Endothelial cell of umbilical vein (primary cell): ENCODE measurements around the gene AMMECR1. TPM values are rescaled to one million over a fixed set of nuclear protein-coding genes. Genes with fewer than 3 reads are reported as not detected.

ENCODE experiments used
- BruUV-seq: library from RNA; stranded (reverse); fragments of 400-500 nt; replicated peaks from 2 replicates; lab custom pipeline; 2021; lab: Mats Ljungman, UMichigan
- CTCF ChIA-PET: fragments of 300-600, 350-600 bp; sonication (Branson Sonifier 250); formaldehyde crosslinking; loops from one replicate; lab custom pipeline; 2021; ENCODE audit warnings: antibody characterized with exemption, inconsistent platforms; lab: Charles Lee
- POLR2A ChIA-PET: fragments of 300-600, 350-600 bp; sonication (Branson Sonifier 250); formaldehyde crosslinking; loops from one replicate; lab custom pipeline; 2021; ENCODE audit warnings: antibody characterized with exemption, inconsistent platforms; lab: Charles Lee
- DNase-seq: peaks from one replicate; pipeline ENCODE4 v3.0.0-alpha.2; 2011; ENCODE audit warnings: low read depth, low spot score
- FAIRE-seq: peaks from 2 replicates; lab custom pipeline; 2011; peaks lifted over from hg19 to GRCh38; lab: Jason Lieb, UNC
- H2AFZ ChIP-seq: 2 replicates; pipeline ENCODE4 v1.6.0; 2012; ENCODE audit warnings: low read depth, low read length, control low read depth, inconsistent platforms
- H3K27ac ChIP-seq: 2 replicates; pipeline ENCODE4 v1.5.1; 2011; ENCODE audit warnings: low read depth, mild to moderate bottlenecking, control low read depth, low read length, moderate library complexity; ENCODE audit not compliant: insufficient read depth
- H3K27me3 ChIP-seq, 2 experiments: 2 replicates each; pipeline versions ENCODE4 v1.6.0 to v1.6.1; 2011; ENCODE audit warnings: low read length in 2 of 2, mixed read lengths in 1 of 2; ENCODE audit not compliant: control insufficient read depth in 2 of 2, insufficient read depth in 2 of 2
- H3K36me3 ChIP-seq, 2 experiments: 2 replicates in 1 of 2; 3 replicates in 1 of 2; pipeline ENCODE4 v1.5.1; 2011; ENCODE audit warnings: low read length in 2 of 2, mild to moderate bottlenecking in 1 of 2, moderate library complexity in 1 of 2; ENCODE audit not compliant: control insufficient read depth in 2 of 2, insufficient read depth in 2 of 2; ENCODE audit errors: extremely low read depth in 1 of 2
- H3K4me1 ChIP-seq: 3 replicates; pipeline ENCODE4 v1.5.1; 2011; ENCODE audit warnings: mild to moderate bottlenecking, low read length; ENCODE audit not compliant: control insufficient read depth, insufficient read depth; ENCODE audit errors: extremely low read depth
- H3K4me2 ChIP-seq: 2 replicates; pipeline ENCODE4 v1.6.1; 2011; ENCODE audit warnings: low read length, control low read depth, mixed read lengths; ENCODE audit not compliant: insufficient read depth
- H3K4me3 ChIP-seq, 3 experiments: fragments of 200-600 bp in 1 of 3; sonication (generic), shearing (Covaris generic) in 1 of 3; replicated peaks in 1 of 3; 2 replicates each; pipeline ENCODE4 v1.5.1; 2011 to 2016; ENCODE audit warnings: control low read depth in 3 of 3, low read length in 3 of 3, mild to moderate bottlenecking in 2 of 3, inconsistent platforms in 1 of 3, low read depth in 1 of 3, moderate library complexity in 1 of 3; ENCODE audit not compliant: insufficient read depth in 1 of 3
- H3K79me2 ChIP-seq: 2 replicates; pipeline ENCODE4 v1.6.0; 2012; ENCODE audit warnings: low read length, inconsistent platforms; ENCODE audit not compliant: control insufficient read depth, insufficient read depth
- H3K9ac ChIP-seq: replicated peaks from 2 replicates; pipeline ENCODE3; 2011; ENCODE audit warnings: low read length, control low read depth; ENCODE audit not compliant: insufficient read depth; ENCODE audit errors: extremely low read depth
- H3K9me1 ChIP-seq: replicated peaks from 3 replicates; pipeline ENCODE4 v1.6.0; 2011; ENCODE audit warnings: mild to moderate bottlenecking, low read length; ENCODE audit not compliant: control insufficient read depth, insufficient read depth; ENCODE audit errors: extremely low read depth
- H3K9me3 ChIP-seq: replicated peaks from 2 replicates; pipeline ENCODE4 v1.5.1; 2012; ENCODE audit warnings: low read length, inconsistent platforms; ENCODE audit not compliant: control insufficient read depth, insufficient read depth
- H4K20me1 ChIP-seq: replicated peaks from 2 replicates; pipeline ENCODE3; 2011; ENCODE audit warnings: mild to moderate bottlenecking, low read length; ENCODE audit not compliant: control insufficient read depth, insufficient read depth; ENCODE audit errors: extremely low read depth
- CTCF ChIP-seq, 2 donors: IDR thresholded peaks; 1 replicate in 1 of 2; 2 replicates in 1 of 2; pipeline ENCODE4 v1.5.1; 2011; ENCODE audit warnings: low read length in 2 of 2, mild to moderate bottlenecking in 2 of 2, moderate library complexity in 2 of 2, control low read depth in 1 of 2, inconsistent platforms in 1 of 2, low read depth in 1 of 2; ENCODE audit not compliant: insufficient read depth in 1 of 2; ENCODE audit errors: extremely low read depth in 1 of 2
- EZH2 ChIP-seq: IDR thresholded peaks from 2 replicates; pipeline ENCODE4 v1.6.1; 2012; ENCODE audit warnings: borderline replicate concordance, low read depth, mild to moderate bottlenecking, moderate library complexity, low read length, inconsistent platforms; ENCODE audit not compliant: severe bottlenecking
- FOS ChIP-seq: IDR thresholded peaks from 2 replicates; pipeline ENCODE4 v1.6.1; 2011; ENCODE audit warnings: mild to moderate bottlenecking, low read length, moderate library complexity, borderline replicate concordance; ENCODE audit not compliant: insufficient read depth
- GATA2 ChIP-seq: IDR thresholded peaks from 2 replicates; pipeline ENCODE4 v1.7.0; 2011; ENCODE audit warnings: low read depth, mild to moderate bottlenecking, moderate library complexity, mixed read lengths, low read length; ENCODE audit not compliant: insufficient read length, insufficient read depth
- JUN ChIP-seq: IDR thresholded peaks from 2 replicates; pipeline ENCODE4 v1.6.1; 2011; ENCODE audit warnings: borderline replicate concordance, low read depth; ENCODE audit not compliant: insufficient read length, insufficient read depth
- MYC ChIP-seq: IDR thresholded peaks from one replicate; pipeline ENCODE4 v1.6.1; 2011; ENCODE audit warnings: mild to moderate bottlenecking, low read depth, low read length
- POLR2A ChIP-seq: IDR thresholded peaks from 2 replicates; pipeline ENCODE4 v1.6.1; 2012; ENCODE audit warnings: low read depth, mild to moderate bottlenecking, control low read depth, low read length
- POLR2AphosphoS5 ChIP-seq: IDR thresholded peaks from 2 replicates; pipeline ENCODE4 v1.6.1; 2012; ENCODE audit warnings: low read depth, mild to moderate bottlenecking, control low read depth, low read length, moderate library complexity; ENCODE audit not compliant: insufficient read depth
- dilution Hi-C: fragments of 300-500 bp; cut with MboI; formaldehyde crosslinking; loops from one replicate; pipeline ENCODE4 v1.15.0; 2019; ENCODE audit warnings: low sequenced_read_pairs; ENCODE audit not compliant: extremely low pct_ligation_motif_present
- intact Hi-C: fragments of 100-400 bp; cut with micrococcal nuclease; formaldehyde crosslinking; loops from one replicate; pipeline ENCODE4 v1.10.0; 2022
- polyA plus RNA-seq, 4 experiments: library from polyadenylated mRNA; depleted of rRNA in 3 of 4; stranded (reverse) in 3 of 4; unstranded in 1 of 4; fragments of >200 nt; gene quantifications; 2 replicates each; pipeline versions ENCODE4 v1.2.1 to v1.2.3, GENCODE V29; 2011 to 2012; ENCODE audit warnings: missing spikeins in 1 of 4
- total RNA-seq: library from RNA; stranded (reverse); gene quantifications from 2 replicates; pipeline ENCODE4 v1.2.3, GENCODE V29; 2021
- TF ChIP-seq, protein P1 (sequence below): IDR thresholded peaks from 2 replicates; pipeline ENCODE4 v1.6.1; 2011; ENCODE audit not compliant: insufficient read depth, insufficient read length

The AMMECR1 gene
- total and polyA plus RNA-seq, 2 donors (not counting 3 experiments of a cell fraction or from before 2014, with no cell fraction given): 3.6 to 6.9 TPM

GRCh38 chrX:110168585-110168984 is 149.3 kb downstream of the AMMECR1 start:
- no peak overlapping the region for H2AFZ ChIP-seq
- no peak overlapping the region for H3K27ac ChIP-seq
- no peaks in the 10 kb centered on the region for H3K9me3 ChIP-seq
- ChIA-PET CTCF (interaction anchor here (0.7 to 1.9 kb wide), 6 partner anchors 9 to 241 kb away, joined by 3 to 15 read pairs (median 10); partner anchors contain the start of gene AMMECR1), POLR2A (no interaction called here)
- no peaks in the 10 kb centered on the region for H3K79me2 ChIP-seq
- FAIRE-seq (no peak), DNase-seq (no peak)
- dilution Hi-C loops (no loop called here), intact Hi-C loops (no loop called here)
- no peaks in the 10 kb centered on the region for H4K20me1 ChIP-seq
- BruUV-seq: no TSS peak
- no peak overlapping the region for H3K4me3 ChIP-seq
- no peaks in the 10 kb centered on the region for H3K27me3 ChIP-seq
- H3K9me1 ChIP-seq: no peaks in the 10 kb centered on the region
- H3K36me3 ChIP-seq: no peaks in the 10 kb centered on the region
- TF ChIP-seq CTCF (IDR thresholded peaks at IDR 0.05; ENCODE audit: extremely low read depth in 1 of 2, insufficient read depth in 1 of 2, low read depth in 1 of 2, low read length in 2 of 2) (no peak), POLR2A (no peak), JUN (no peak), POLR2AphosphoS5 (no peak), EZH2 (no peak), GATA2 (no peak), FOS (no peak), MYC (no peak)
- TF ChIP-seq, protein P1, sequence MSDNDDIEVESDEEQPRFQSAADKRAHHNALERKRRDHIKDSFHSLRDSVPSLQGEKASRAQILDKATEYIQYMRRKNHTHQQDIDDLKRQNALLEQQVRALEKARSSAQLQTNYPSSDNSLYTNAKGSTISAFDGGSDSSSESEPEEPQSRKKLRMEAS: no peak
- peaks cover 6% of the 10 kb centered on the region for H3K4me1 ChIP-seq
- no peak overlapping the region for H3K4me2 ChIP-seq
- no peak overlapping the region for H3K9ac ChIP-seq
